HS-27A (cell line): Measurements from ENCODE around the gene OTUD5.
"Not testable (repeated sequence)": the region's sequence is repeated elsewhere in the genome, so short reads cannot be mapped to it uniquely, and the experiment has no call there.

Experiments
- DNase-seq: peaks from one replicate; pipeline ENCODE4 v3.0.0-alpha.2; 2012; ENCODE audit warnings: low read depth, missing footprints

Gene OTUD5, protein sequence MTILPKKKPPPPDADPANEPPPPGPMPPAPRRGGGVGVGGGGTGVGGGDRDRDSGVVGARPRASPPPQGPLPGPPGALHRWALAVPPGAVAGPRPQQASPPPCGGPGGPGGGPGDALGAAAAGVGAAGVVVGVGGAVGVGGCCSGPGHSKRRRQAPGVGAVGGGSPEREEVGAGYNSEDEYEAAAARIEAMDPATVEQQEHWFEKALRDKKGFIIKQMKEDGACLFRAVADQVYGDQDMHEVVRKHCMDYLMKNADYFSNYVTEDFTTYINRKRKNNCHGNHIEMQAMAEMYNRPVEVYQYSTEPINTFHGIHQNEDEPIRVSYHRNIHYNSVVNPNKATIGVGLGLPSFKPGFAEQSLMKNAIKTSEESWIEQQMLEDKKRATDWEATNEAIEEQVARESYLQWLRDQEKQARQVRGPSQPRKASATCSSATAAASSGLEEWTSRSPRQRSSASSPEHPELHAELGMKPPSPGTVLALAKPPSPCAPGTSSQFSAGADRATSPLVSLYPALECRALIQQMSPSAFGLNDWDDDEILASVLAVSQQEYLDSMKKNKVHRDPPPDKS

DNA sequence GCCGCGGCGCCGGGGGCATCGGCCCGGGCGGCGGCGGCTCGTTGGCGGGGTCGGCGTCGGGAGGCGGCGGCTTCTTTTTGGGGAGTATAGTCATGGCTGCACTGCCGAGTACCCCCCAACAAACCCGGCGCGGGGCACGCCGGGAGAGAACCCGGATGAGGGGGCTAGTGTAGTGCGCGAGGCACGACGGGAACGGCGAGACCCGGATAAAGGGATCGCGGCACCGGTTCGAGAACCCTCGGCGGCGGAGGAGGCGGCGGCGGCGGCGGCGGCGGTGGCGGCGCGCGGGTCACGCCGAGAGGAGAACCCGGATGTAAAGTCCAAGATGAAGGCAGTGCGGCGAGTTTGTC, at the start of gene OTUD5:
Gene OTUD5 (minus strand): TSS at position 131 of the 350 bp plus-strand sequence. CDS start 37 bp downstream, at position 94.
- DNase-seq, result no peak

- no peak for DNase-seq
Measured at GRCh38 chrX:49003696-49004095, 46.3 kb upstream of the OTUD5 start.

- DNase-seq, result peak; percentile 61
Measured at GRCh38 chrX:49002091-49002935, 44.9 kb upstream of the OTUD5 start, which contains the start of gene GRIPAP1. Gene GRIPAP1, minus strand, starts transcription at chrX:49002264. Its CDS starts 35 bp downstream, at chrX:49002229.

- peak; percentile 4 for DNase-seq
Measured at GRCh38 chrX:49001521-49002090, 44.2 kb upstream of the OTUD5 start.

DNA sequence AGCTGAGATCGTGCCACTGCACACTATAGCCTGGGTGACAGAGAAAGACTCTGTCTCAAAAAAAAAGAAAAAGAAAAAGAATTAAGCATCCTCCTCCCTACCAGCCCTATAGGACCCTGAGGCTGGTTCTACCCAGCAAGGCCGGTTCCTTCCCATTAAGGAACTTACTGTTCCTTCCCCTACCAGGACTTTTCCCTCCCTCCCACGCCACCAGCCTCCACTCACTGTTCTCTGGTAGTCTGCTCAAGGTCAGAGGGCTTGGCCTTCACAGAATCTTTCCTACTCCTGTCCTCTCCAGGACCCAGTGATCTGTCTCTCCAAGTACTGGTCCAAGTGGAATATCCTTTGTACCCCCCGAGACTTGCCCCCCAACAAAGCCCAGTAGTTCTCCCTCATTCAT, 43.2 kb upstream of the OTUD5 start:
- DNase-seq, result no peak

DNA sequence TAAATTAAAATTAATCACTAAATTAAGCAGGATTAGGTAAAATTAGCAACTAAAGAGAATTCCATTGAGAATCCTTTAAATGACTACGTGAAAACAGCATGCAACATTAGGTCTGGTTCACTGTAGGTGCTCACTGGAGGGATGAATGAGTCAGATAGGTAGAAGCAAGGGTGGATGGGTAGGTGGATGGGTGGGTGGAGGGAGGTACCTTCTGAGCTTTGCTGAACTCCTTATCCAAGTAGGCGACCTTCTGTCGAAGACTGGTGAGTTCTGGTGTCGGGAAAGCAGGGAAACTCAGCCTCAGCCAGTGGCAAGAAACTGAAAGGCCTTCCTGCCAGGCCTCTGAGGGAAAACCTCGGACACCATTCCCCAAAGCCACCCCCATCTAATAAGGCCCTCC, 41.6 kb upstream of the OTUD5 start:
- DNase-seq, result no peak

DNA sequence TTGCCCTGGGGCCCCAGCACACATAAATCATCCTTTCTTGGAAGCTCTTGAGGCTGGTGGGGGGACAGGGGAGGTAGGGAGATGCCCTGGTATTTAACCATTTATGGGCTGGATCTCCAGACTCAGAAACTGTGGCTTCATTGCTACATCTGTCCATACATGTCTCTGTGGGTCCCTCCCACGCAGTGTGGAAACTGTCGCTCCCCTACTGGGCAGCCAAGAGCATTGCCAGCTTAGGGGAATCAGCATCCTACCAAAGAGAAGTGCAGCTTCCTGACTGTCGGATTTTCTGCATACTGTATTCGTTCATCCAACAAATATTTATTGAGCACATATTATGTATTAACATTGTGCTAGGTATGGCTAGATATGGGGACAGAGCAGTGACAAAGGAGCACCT, 41.0 kb upstream of the OTUD5 start:
- DNase-seq, result no peak

GRCh38 chrX:48997865-48998264, 40.5 kb upstream of the OTUD5 start:
- DNase-seq, result no peak

DNA sequence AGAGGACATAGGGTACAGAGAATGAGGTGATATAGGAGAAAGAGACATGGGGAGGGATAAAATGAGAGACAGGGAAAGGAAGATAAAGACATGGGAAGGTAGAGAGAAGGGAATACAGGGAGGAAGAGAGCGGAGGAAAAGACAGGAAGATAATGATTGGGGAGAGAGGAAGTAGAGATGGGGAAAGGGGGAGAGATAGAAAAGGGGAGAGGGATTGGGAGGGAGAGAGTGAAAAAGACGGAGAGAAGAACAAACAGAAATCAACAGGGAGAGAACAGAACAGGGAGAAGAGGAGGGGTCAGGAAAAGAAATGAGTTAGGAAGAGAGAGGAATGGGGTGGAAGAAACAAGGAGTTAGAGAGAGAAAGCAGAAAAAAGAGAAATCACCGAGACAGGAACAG, 40.0 kb upstream of the OTUD5 start:
- DNase-seq, result no peak

GRCh38 chrX:48996969-48997368, 39.6 kb upstream of the OTUD5 start:
- DNase-seq, result no peak

GRCh38 chrX:48992341-48992740, 34.9 kb upstream of the OTUD5 start:
- DNase-seq, result no peak

DNA sequence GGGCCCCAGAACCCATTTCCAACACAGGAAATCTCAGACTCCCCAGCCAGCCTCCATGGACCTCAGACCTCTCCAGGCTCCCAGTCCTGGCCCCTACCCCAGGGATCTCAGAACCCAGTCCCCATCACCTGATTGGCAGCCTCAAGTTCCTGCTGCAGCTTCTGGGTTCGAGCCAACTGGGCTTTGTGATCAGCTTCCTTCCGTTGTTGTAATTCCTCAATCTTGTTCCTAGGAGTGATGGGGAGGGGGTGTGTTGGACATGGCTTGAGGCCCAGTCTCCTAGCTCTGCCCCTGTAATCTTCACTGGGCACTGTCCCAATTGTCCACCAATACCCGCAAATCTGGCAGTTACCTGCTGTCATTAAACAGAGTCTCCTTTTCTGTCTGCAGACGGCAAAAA, 32.1 kb upstream of the OTUD5 start:
- no peak for DNase-seq

GRCh38 chrX:48983896-48984295, 26.5 kb upstream of the OTUD5 start:
- no peak for DNase-seq

DNA sequence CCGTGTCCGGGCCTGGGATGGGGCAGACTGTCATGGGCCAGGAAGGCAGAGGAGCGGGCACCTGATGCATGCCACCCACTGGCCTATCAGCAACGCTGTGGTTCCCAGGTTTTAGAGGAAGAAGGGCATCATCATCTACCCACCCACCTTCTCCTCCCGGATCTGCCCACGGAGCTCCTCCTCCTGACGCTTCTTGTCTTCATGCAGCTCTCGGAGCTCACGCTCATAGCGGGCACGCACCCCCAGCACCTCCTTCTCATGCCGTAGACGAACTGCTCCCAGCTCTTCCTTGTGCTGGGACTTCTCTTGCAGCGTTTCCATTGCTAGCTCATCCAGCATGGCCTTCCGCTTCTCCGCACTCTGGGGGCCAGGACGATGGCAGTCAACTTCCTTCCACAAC, 25.7 kb upstream of the OTUD5 start:
- DNase-seq, result no peak

GRCh38 chrX:48981178-48981577, 23.8 kb upstream of the OTUD5 start:
- DNase-seq, result no peak

DNA sequence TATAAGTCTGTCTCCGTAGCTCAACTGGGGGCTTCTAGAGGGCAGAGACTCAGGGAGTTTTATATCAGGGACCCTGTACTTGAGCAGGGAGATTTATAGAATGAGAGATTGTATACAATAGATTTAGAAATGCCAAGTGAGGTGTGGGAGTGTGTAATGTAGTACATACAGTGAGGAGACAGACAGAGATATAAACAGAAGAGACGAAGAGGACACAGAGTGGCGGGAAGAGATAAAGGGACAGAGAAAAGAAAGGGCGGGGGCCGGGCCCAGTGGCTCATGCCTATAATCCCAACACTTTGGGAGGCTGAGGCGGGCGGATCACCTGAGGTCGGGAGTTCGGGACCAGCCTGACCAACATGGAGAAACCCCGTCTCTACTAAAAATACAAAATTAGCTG, 22.9 kb upstream of the OTUD5 start:
- not testable (repeated sequence) for DNase-seq

DNA sequence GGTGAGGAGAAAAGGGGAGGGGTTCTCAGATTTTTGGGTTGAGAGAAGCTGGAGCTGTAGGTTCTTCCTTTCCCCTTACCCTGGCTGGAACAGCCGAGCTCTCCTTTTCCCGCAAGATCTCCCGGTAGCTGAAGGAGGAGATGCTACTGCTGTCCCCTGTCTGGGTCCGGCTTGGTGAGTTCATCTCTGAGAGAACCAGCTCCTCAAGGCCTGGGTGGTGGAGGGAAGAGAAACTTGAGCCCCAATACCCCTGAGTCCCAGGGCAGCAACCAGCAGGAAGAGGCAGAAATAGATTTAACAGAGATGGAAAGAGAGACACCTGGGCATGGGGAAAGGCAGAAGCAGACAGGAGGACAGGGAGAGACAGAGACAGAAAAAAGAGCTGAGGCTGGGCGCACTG, 20.8 kb upstream of the OTUD5 start:
- no peak for DNase-seq

- DNase-seq, result no peak
Measured at GRCh38 chrX:48976086-48976485, 18.7 kb upstream of the OTUD5 start.

GRCh38 chrX:48975541-48975940, 18.1 kb upstream of the OTUD5 start:
- no peak for DNase-seq

- DNase-seq, result no peak
Measured at GRCh38 chrX:48975041-48975440, 17.6 kb upstream of the OTUD5 start.

DNA sequence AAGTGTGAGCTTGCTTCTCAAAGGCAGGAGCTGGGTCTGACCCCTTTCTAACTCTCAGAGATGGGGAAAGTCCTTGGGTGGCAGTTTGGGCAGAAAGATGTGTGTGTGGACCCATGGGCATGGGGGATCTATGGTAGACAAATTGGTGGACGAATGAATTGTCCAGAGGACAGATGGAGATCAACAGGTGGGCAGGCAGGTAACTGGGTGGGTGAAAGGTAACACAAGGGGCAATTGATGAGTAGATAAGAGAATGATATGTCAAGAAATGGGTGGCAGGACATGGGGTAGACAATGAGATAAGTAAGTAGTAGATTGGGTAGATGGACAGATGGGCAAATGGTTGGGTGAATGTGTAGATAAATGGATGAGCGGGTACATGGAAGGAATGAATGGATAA, 17.2 kb upstream of the OTUD5 start:
- DNase-seq, result no peak

DNA sequence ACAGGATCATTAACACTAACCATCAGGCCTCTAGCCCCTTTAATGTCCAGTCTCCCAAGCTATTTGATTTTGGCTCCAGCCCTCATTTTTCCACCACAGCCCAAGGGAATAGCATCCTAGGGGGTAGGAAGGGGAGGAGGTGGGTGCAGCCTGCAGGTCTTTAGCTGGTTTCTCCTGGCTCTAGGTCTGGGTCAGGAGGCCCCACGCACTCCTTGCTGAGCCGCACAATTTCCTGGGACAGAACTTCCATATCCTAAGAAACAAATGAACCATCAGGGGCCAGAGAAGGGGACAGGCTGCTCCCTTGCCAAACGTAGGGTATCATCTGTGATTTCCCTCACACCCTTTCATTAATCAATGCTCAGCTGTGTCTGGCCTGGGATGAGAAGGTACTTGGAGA, 16.6 kb upstream of the OTUD5 start:
- DNase-seq, result no peak
